H1 (cell line): ENCODE results near the gene TADA1. TPM values are rescaled to one million over a fixed set of nuclear protein-coding genes. Genes with fewer than 3 reads are reported as not detected.

Source experiments
- CTCF ChIA-PET: fragments of 300-600 bp; sonication (Branson Sonifier 250); formaldehyde crosslinking; loops from one replicate; lab custom pipeline; 2021; ENCODE audit not compliant: partially characterized antibody; lab: Charles Lee
- POLR2A ChIA-PET: fragments of 300-600 bp; sonication (Branson Sonifier 250); formaldehyde crosslinking; loops from one replicate; lab custom pipeline; 2021; ENCODE audit warnings: inconsistent platforms; ENCODE audit not compliant: partially characterized antibody; lab: Charles Lee
- DNase-seq, 2 experiments: peaks; one replicate each; pipeline versions ENCODE4 v3.0.0 to v3.0.0-alpha.2; 2010 to 2022; ENCODE audit warnings: low spot score in 2 of 2, low read depth in 1 of 2, mixed read lengths in 1 of 2
- FAIRE-seq: peaks from 2 replicates; lab custom pipeline; 2011; peaks lifted over from hg19 to GRCh38; lab: Jason Lieb, UNC
- H2AFZ ChIP-seq: 2 replicates; pipeline ENCODE4 v1.8.1; 2012; ENCODE audit warnings: low read length, inconsistent platforms
- H2AK5ac ChIP-seq: 2 replicates; pipeline ENCODE4 v1.6.1; 2013; ENCODE audit warnings: low read depth, low read length
- H2BK120ac ChIP-seq: replicated peaks from 2 replicates; pipeline ENCODE3; 2013; ENCODE audit warnings: low read depth, low read length, inconsistent platforms
- H2BK12ac ChIP-seq: 2 replicates; pipeline ENCODE4 v1.6.1; 2013; ENCODE audit warnings: low read depth, low read length
- H2BK15ac ChIP-seq: 2 replicates; pipeline ENCODE4 v1.6.1; 2013; ENCODE audit warnings: low read length
- H2BK20ac ChIP-seq: 2 replicates; pipeline ENCODE4 v1.6.1; 2013; ENCODE audit warnings: low read length
- H2BK5ac ChIP-seq: 2 replicates; pipeline ENCODE4 v1.6.1; 2013; ENCODE audit warnings: low read depth, low read length
- H3K14ac ChIP-seq: 2 replicates; pipeline ENCODE4 v1.6.1; 2013; ENCODE audit warnings: inconsistent platforms; ENCODE audit not compliant: insufficient read length
- H3K18ac ChIP-seq: 2 replicates; pipeline ENCODE4 v1.6.1; 2013; ENCODE audit warnings: low read length; ENCODE audit errors: extremely low read depth
- H3K23ac ChIP-seq: 2 replicates; pipeline ENCODE4 v1.6.1; 2013; ENCODE audit warnings: inconsistent platforms; ENCODE audit not compliant: insufficient read length
- H3K23me2 ChIP-seq: 2 replicates; pipeline ENCODE4 v1.6.1; 2013; ENCODE audit warnings: low read depth, low read length
- H3K27ac ChIP-seq: 2 replicates; pipeline ENCODE4 v1.6.1; 2011; ENCODE audit warnings: low read depth, low read length, inconsistent platforms
- H3K27me3 ChIP-seq, 4 experiments: replicated peaks in 1 of 4; 1 replicate in 1 of 4; 2 replicates in 3 of 4; pipeline versions ENCODE4 v1.6.1 to v1.8.1; 2011 to 2013; ENCODE audit warnings: low read length in 3 of 4, mild to moderate bottlenecking in 3 of 4, inconsistent platforms in 2 of 4, mixed read lengths in 2 of 4, moderate library complexity in 1 of 4; ENCODE audit not compliant: control insufficient read depth in 3 of 4, insufficient read depth in 3 of 4; ENCODE audit errors: extremely low read depth in 1 of 4
- H3K36me3 ChIP-seq, 4 experiments: 2 replicates each; pipeline versions ENCODE4 v1.6.1 to v1.8.1; 2011 to 2013; ENCODE audit warnings: mild to moderate bottlenecking in 4 of 4, low read length in 3 of 4, moderate library complexity in 2 of 4, control low read depth in 1 of 4, inconsistent platforms in 1 of 4; ENCODE audit not compliant: insufficient read depth in 4 of 4, control insufficient read depth in 2 of 4
- H3K4ac ChIP-seq: replicated peaks from 2 replicates; pipeline ENCODE3; 2013; ENCODE audit warnings: low read length, low read depth, mixed read lengths, inconsistent platforms; ENCODE audit not compliant: insufficient read length
- H3K4me1 ChIP-seq, 4 experiments: replicated peaks in 1 of 4; 1 replicate in 1 of 4; 2 replicates in 3 of 4; pipeline versions ENCODE4 v1.6.1 to v1.8.1; 2011 to 2013; ENCODE audit warnings: low read length in 3 of 4, inconsistent platforms in 2 of 4, mixed read lengths in 1 of 4; ENCODE audit not compliant: insufficient read depth in 4 of 4, control insufficient read depth in 3 of 4
- H3K4me2 ChIP-seq, 2 experiments: 2 replicates each; pipeline versions ENCODE4 v1.6.1 to v1.8.1; 2011 to 2013; ENCODE audit warnings: low read depth in 2 of 2, low read length in 2 of 2, control low read depth in 1 of 2, inconsistent platforms in 1 of 2, mild to moderate bottlenecking in 1 of 2; ENCODE audit not compliant: insufficient read depth in 1 of 2
- H3K4me3 ChIP-seq, 4 experiments: fragments of 200-600, 300-600 bp in 1 of 4; sonication (generic), shearing (Covaris generic), sonication (Bioruptor Twin) in 1 of 4; 2 replicates each; pipeline versions ENCODE4 v1.5.1 to v1.8.1; 2011 to 2016; ENCODE audit warnings: low read length in 4 of 4, low read depth in 3 of 4, control low read depth in 2 of 4, inconsistent platforms in 2 of 4, mild to moderate bottlenecking in 2 of 4, mixed read lengths in 1 of 4, moderate library complexity in 1 of 4; ENCODE audit not compliant: insufficient read depth in 2 of 4; ENCODE audit errors: extremely low read depth in 1 of 4
- H3K56ac ChIP-seq: replicated peaks from 2 replicates; pipeline ENCODE3; 2013; ENCODE audit warnings: low read depth, mild to moderate bottlenecking, mixed read lengths, low read length, inconsistent platforms; ENCODE audit not compliant: insufficient read length
- H3K79me1 ChIP-seq: 2 replicates; pipeline ENCODE4 v1.6.1; 2013; ENCODE audit warnings: low read depth, low read length, control low read depth
- H3K79me2 ChIP-seq, 2 experiments: 2 replicates each; pipeline versions ENCODE4 v1.6.1 to v1.8.1; 2012 to 2013; ENCODE audit warnings: low read length in 2 of 2, mild to moderate bottlenecking in 2 of 2, inconsistent platforms in 1 of 2; ENCODE audit not compliant: insufficient read depth in 2 of 2, control insufficient read depth in 1 of 2
- H3K9ac ChIP-seq, 4 experiments: replicated peaks in 1 of 4; 1 replicate in 1 of 4; 2 replicates in 3 of 4; pipeline versions ENCODE4 v1.6.1 to v1.8.1; 2011 to 2013; ENCODE audit warnings: low read depth in 3 of 4, low read length in 3 of 4, control low read depth in 2 of 4, mild to moderate bottlenecking in 2 of 4, moderate library complexity in 2 of 4, inconsistent platforms in 1 of 4; ENCODE audit errors: extremely low read depth in 1 of 4
- H3K9me3 ChIP-seq, 2 experiments: 2 replicates each; pipeline versions ENCODE4 v1.6.1 to v1.8.1; 2012 to 2013; ENCODE audit warnings: mild to moderate bottlenecking in 2 of 2, moderate library complexity in 2 of 2, control low read depth in 1 of 2, inconsistent platforms in 1 of 2, low read depth in 1 of 2, low read length in 1 of 2, mixed read lengths in 1 of 2; ENCODE audit not compliant: insufficient read depth in 2 of 2
- H4K20me1 ChIP-seq, 2 experiments: replicated peaks in 1 of 2; 2 replicates each; pipeline versions ENCODE3 to v1.8.1; 2011 to 2013; ENCODE audit warnings: inconsistent platforms in 2 of 2, low read length in 2 of 2, mild to moderate bottlenecking in 1 of 2; ENCODE audit not compliant: insufficient read depth in 2 of 2, control insufficient read depth in 1 of 2
- H4K5ac ChIP-seq: 2 replicates; pipeline ENCODE4 v1.6.1; 2013; ENCODE audit warnings: low read length, low read depth, mixed read lengths, inconsistent platforms; ENCODE audit not compliant: insufficient read length
- H4K8ac ChIP-seq: 2 replicates; pipeline ENCODE4 v1.8.0; 2013; ENCODE audit warnings: mild to moderate bottlenecking, moderate library complexity, low read length, inconsistent platforms; ENCODE audit not compliant: insufficient read depth; ENCODE audit errors: extremely low read depth
- H4K91ac ChIP-seq: replicated peaks from 2 replicates; pipeline ENCODE3; 2013; ENCODE audit warnings: low read length, mixed read lengths, inconsistent platforms; ENCODE audit not compliant: insufficient read length
- BCL11A ChIP-seq, 2 experiments: IDR thresholded peaks; one replicate each; pipeline ENCODE4 v1.6.1; 2011; ENCODE audit warnings: low read depth in 2 of 2, low read length in 2 of 2, mild to moderate bottlenecking in 2 of 2
- CBX5 ChIP-seq: fragments of 300-800, 300-1000 bp; sonication (generic); IDR thresholded peaks from 2 replicates; pipeline ENCODE4 v1.7.1; 2016; ENCODE audit warnings: antibody characterized with exemption, low read length, low read depth
- CTBP2 ChIP-seq: IDR thresholded peaks from 2 replicates; pipeline ENCODE4 v1.7.0; 2011; ENCODE audit warnings: borderline replicate concordance, mild to moderate bottlenecking, moderate library complexity, mixed read lengths, low read length; ENCODE audit not compliant: insufficient read depth, insufficient read length
- GABPA ChIP-seq: IDR thresholded peaks from 2 replicates; pipeline ENCODE4 v1.6.1; 2011; ENCODE audit warnings: mild to moderate bottlenecking, low read length, moderate library complexity, borderline replicate concordance; ENCODE audit not compliant: insufficient read depth
- GTF2F1 ChIP-seq: IDR thresholded peaks from 2 replicates; pipeline ENCODE4 v1.6.1; 2012; ENCODE audit warnings: low read depth, low read length, improper control_type of control experiment, borderline replicate concordance
- JUN ChIP-seq: IDR thresholded peaks from 2 replicates; pipeline ENCODE4 v1.6.1; 2011; ENCODE audit warnings: low read depth, mild to moderate bottlenecking, improper control_type of control experiment, low read length
- JUND ChIP-seq: IDR thresholded peaks from 2 replicates; pipeline ENCODE4 v1.6.1; 2011; ENCODE audit warnings: mild to moderate bottlenecking, improper control_type of control experiment, low read length
- KDM1A ChIP-seq: fragments of 200-600, 300-600 bp; sonication (generic); IDR thresholded peaks from 2 replicates; pipeline ENCODE4 v1.7.1; 2016; ENCODE audit warnings: mild to moderate bottlenecking, low read length, borderline replicate concordance
- POLR2AphosphoS5 ChIP-seq: IDR thresholded peaks from 2 replicates; pipeline ENCODE4 v1.6.1; 2011; ENCODE audit warnings: low read depth, low read length
- RXRA ChIP-seq: IDR thresholded peaks from 2 replicates; pipeline ENCODE4 v1.6.1; 2011; ENCODE audit warnings: low read depth, mild to moderate bottlenecking, low read length, moderate library complexity; ENCODE audit not compliant: insufficient read depth
- SUZ12 ChIP-seq: fragments of 200-600 bp; sonication (generic); IDR thresholded peaks from 2 replicates; pipeline ENCODE4 v1.6.1; 2012; ENCODE audit warnings: mild to moderate bottlenecking, inconsistent platforms, low read length, moderate library complexity, mixed read lengths
- TAF1 ChIP-seq: IDR thresholded peaks from 2 replicates; pipeline ENCODE4 v1.6.1; 2011; ENCODE audit warnings: mild to moderate bottlenecking, low read depth, low read length
- TCF12 ChIP-seq: IDR thresholded peaks from 2 replicates; pipeline ENCODE4 v1.6.1; 2011; ENCODE audit warnings: low read depth, mild to moderate bottlenecking, low read length
- ZNF274 ChIP-seq: IDR thresholded peaks from 2 replicates; pipeline ENCODE4 v1.7.0; 2012; ENCODE audit warnings: low read length, borderline replicate concordance; ENCODE audit errors: extremely low read depth
- WGBS, 2 experiments: shearing (Covaris generic) in 1 of 2; methylation state at CpG; one replicate each; pipeline versions ENCODE4 v1.1.6 to v1.1.7; 2013 to 2015; ENCODE audit warnings: low lambda C conversion rate in 2 of 2, mixed read lengths in 2 of 2, inconsistent platforms in 1 of 2, low coverage in 1 of 2, missing lambda C conversion rate in 1 of 2; ENCODE audit not compliant: insufficient replicate concordance in 2 of 2, insufficient coverage in 1 of 2, insufficient read length in 1 of 2; ENCODE audit errors: extremely low coverage in 1 of 2, missing lambda C conversion rate in 1 of 2; 5-methylcytosine and 5-hydroxymethylcytosine counted together
- polyA plus RNA-seq, 7 experiments: library from polyadenylated mRNA; depleted of rRNA in 3 of 7; stranded (reverse) in 5 of 7; unstranded in 2 of 7; fragments of >200 nt in 5 of 7; fragments of 200-250 nt in 2 of 7; gene quantifications; 1 replicate in 5 of 7; 2 replicates in 1 of 7; 4 replicates in 1 of 7; pipeline versions ENCODE4 v1.2.1 to v1.2.3, GENCODE V29; 2011 to 2013; ENCODE audit warnings: missing spikeins in 2 of 7, mixed read lengths in 2 of 7
- total RNA-seq: library from RNA; stranded (reverse); fragmentation: NEBNext Ultra II Directional; extraction: Animal tissue kit (Norgen Biotek cat#: 25700); gene quantifications from 2 replicates; pipeline ENCODE4 v1.2.1, GENCODE V29; 2021

Gene TADA1
- total and polyA plus RNA-seq, 2 of the 8 experiments (the other 6 are each of a cell fraction or from before 2014, with no cell fraction given) = 21.1 to 23.6 TPM

DNA sequence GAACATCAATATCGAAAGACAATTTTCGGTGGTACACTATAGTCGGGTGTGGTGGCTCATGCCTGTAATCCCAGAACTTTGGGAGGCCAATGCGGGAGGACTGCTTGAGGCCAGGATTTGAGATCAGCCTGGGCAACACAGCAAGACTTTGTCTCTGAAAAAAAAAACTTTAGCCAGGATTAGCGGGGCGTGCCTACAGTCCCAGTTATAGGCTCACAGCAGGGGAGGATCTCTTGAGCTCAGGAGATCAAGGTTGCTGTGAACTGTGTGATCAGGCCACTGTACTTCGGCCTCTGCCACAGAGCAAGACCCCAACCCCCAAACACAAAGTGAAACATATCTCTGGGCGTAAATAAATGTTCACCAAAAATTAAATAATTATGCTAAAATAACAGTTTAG lies 1.6 kb downstream of the TADA1 start:
- peaks cover 6 to 61% of the 10 kb centered on the region in 2 experiments for H3K79me2 ChIP-seq
- no peak overlapping the region for H2BK120ac ChIP-seq
- H3K9ac ChIP-seq = no peak overlapping the region
- H2AK5ac ChIP-seq = no peak overlapping the region
- DNase-seq = no peak
- H3K79me1 ChIP-seq = peaks cover 5% of the 10 kb centered on the region; the same call in 1 of the 2 replicates
- H3K27ac ChIP-seq = no peak overlapping the region
- peak overlapping the region; percentile 74 to 83; a peak in 2 of 4 replicates for H3K4me2 ChIP-seq
- CTCF ChIA-PET = interaction anchor here (0.6 to 2.2 kb wide), 3 partner anchors 29 to 766 kb away, joined by 3 to 8 read pairs (median 3); no protein-coding TSS in a partner anchor
- no peaks in the 10 kb centered on the region for H3K9me3 ChIP-seq
- no peak overlapping the region for H3K23ac ChIP-seq
- WGBS, 2 experiments = 90% methylated on average over 8 of the region's 8 CpGs; no CpG with 5 or more reads in 1 of the 2 experiments
- H4K5ac ChIP-seq = no peak overlapping the region
- no peak overlapping the region for H2BK12ac ChIP-seq
- no peak overlapping the region for H2BK5ac ChIP-seq
- H3K4me3 ChIP-seq = no peak overlapping the region; a peak in 1 of 8 replicates
- H3K23me2 ChIP-seq = no peaks in the 10 kb centered on the region; the same call in 1 of the 2 replicates
- no peak overlapping the region for H4K91ac ChIP-seq
- peaks cover 5 to 11% of the 10 kb centered on the region in 2 experiments for H4K20me1 ChIP-seq
- FAIRE-seq = no peak
- H3K18ac ChIP-seq = no peak overlapping the region
- no peak overlapping the region for H2BK15ac ChIP-seq
- no peak overlapping the region for H4K8ac ChIP-seq
- POLR2A ChIA-PET = interaction anchor here (1.0 kb wide), 1 partner anchor 183 kb away, joined by 4 read pairs; no protein-coding TSS in a partner anchor
- peaks cover 0 to 5% (median 3%) of the 10 kb centered on the region in 4 experiments; a peak in 5 of 7 replicates for H3K4me1 ChIP-seq
- no peak overlapping the region for H2AFZ ChIP-seq
- no peak overlapping the region for H3K14ac ChIP-seq
- H3K27me3 ChIP-seq = no peaks in the 10 kb centered on the region
- H3K36me3 ChIP-seq = peaks cover 0 to 2% (median 0%) of the 10 kb centered on the region in 4 experiments; a peak in 1 of 8 replicates
- no peak overlapping the region for H3K56ac ChIP-seq
- H2BK20ac ChIP-seq = no peak overlapping the region
- no peak overlapping the region for H3K4ac ChIP-seq
- TF ChIP-seq KDM1A (no peak), GABPA (no peak), SUZ12 (no peak), RXRA (no peak), CTBP2 (no peak), GTF2F1 (no peak), JUN (no peak), JUND (no peak), BCL11A (IDR thresholded peaks at IDR 0.05; ENCODE audit: low read depth in 2 of 2, low read length in 2 of 2) (no peak), TAF1 (no peak), POLR2AphosphoS5 (no peak), CBX5 (no peak), TCF12 (no peak), ZNF274 (no peak)
